ENCODE measurements around the gene PRKACA. TPM values are rescaled to one million over a fixed set of nuclear protein-coding genes. Genes with fewer than 3 reads are reported as not detected.
A peak's percentile ranks its signal among the peaks of the same experiment; 100 is the strongest.

The PRKACA gene
- total and polyA plus RNA-seq, 4 experiments from 2014 or later = 0.42 to 51.7 (median 25.6) TPM

GRCh38 chr19:14105680-14106079 lies 11.9 kb downstream of the PRKACA start:
- POLR2A ChIA-PET (ENCODE audit: partially characterized antibody) = interaction anchor here (0.6 kb wide), 1 partner anchor 300 kb away, joined by 3 read pairs; no protein-coding TSS in a partner anchor

GRCh38 chr19:14103310-14103709 lies 14.3 kb downstream of the PRKACA start:
- Mint-ChIP-seq H3K27me3 (no peaks in the 10 kb centered on the region), H3K27ac (no peak overlapping the region), H3K4me3 (no peak overlapping the region), H3K4me1 (peaks cover 0 to 1% (median 0%) of the 10 kb centered on the region in 4 donors), H3K36me3 (peaks cover 7 to 21% of the 10 kb centered on the region in 2 donors), H3K9me3 (no peaks in the 10 kb centered on the region)
- no peak overlapping the region for H3K27ac ChIP-seq (ENCODE audit: low read depth, low read length)
- no peak overlapping the region for H3K4me3 ChIP-seq (ENCODE audit: low read length in 2 of 2)
- H3K4me1 ChIP-seq (ENCODE audit: insufficient read depth, low read length) = no peaks in the 10 kb centered on the region
- intact Hi-C loops (cut with micrococcal nuclease) = no loop called here
- H3K36me3 ChIP-seq (ENCODE audit: insufficient read depth, low read length) = peaks cover 22% of the 10 kb centered on the region
- ChIA-PET CTCF (ENCODE audit: partially characterized antibody) (interaction anchor here (1.3 to 2.6 kb wide), 2 partner anchors 11 to 32 kb away, joined by 5 to 9 read pairs; no protein-coding TSS in a partner anchor), POLR2A (ENCODE audit: partially characterized antibody) (interaction anchor here (1.1 to 2.2 kb wide), 3 partner anchors 10 to 33 kb away, joined by 5 to 7 read pairs (median 6); partner anchors contain the start of genes ASF1B and PRKACA)
- no peaks in the 10 kb centered on the region for H3K9me3 ChIP-seq (ENCODE audit: control insufficient read depth in 1 of 2, low read length in 2 of 2)
- no peak for DNase-seq
- H3K27me3 ChIP-seq (ENCODE audit: insufficient read depth, low read length) = no peaks in the 10 kb centered on the region

More at GRCh38 chr19:14105680-14106079, 11.9 kb downstream of the PRKACA start:
- peaks cover 18% of the 10 kb centered on the region for H3K36me3 ChIP-seq (ENCODE audit: insufficient read depth, low read length)
- CTCF ChIA-PET (ENCODE audit: partially characterized antibody) = no interaction called here
- Mint-ChIP-seq H3K4me3 (no peak overlapping the region), H3K27me3 (no peaks in the 10 kb centered on the region), H3K4me1 (peaks cover 0 to 3% (median 1%) of the 10 kb centered on the region in 4 donors), H3K36me3 (peaks cover 6 to 19% of the 10 kb centered on the region in 2 donors), H3K27ac (no peak overlapping the region), H3K9me3 (no peaks in the 10 kb centered on the region)
- H3K4me1 ChIP-seq (ENCODE audit: insufficient read depth, low read length) = no peaks in the 10 kb centered on the region
- intact Hi-C loops (cut with micrococcal nuclease) = no loop called here
- no peak overlapping the region for H3K27ac ChIP-seq (ENCODE audit: low read depth, low read length)
- no peak for DNase-seq
- no peak overlapping the region for H3K4me3 ChIP-seq (ENCODE audit: low read length in 2 of 2)
- no peaks in the 10 kb centered on the region for H3K9me3 ChIP-seq (ENCODE audit: control insufficient read depth in 1 of 2, low read length in 2 of 2)
- H3K27me3 ChIP-seq (ENCODE audit: insufficient read depth, low read length) = no peaks in the 10 kb centered on the region

GRCh38 chr19:14102756-14103155 lies 14.8 kb downstream of the PRKACA start:
- CTCF ChIA-PET (ENCODE audit: partially characterized antibody) = interaction anchor here (2.6 kb wide), 1 partner anchor 12 kb away, joined by 9 read pairs; no protein-coding TSS in a partner anchor
- Histone ChIP-seq H3K27me3 (ENCODE audit: insufficient read depth, low read length) (no peaks in the 10 kb centered on the region), H3K9me3 (ENCODE audit: control insufficient read depth in 1 of 2, low read length in 2 of 2) (no peaks in the 10 kb centered on the region), H3K27ac (ENCODE audit: low read depth, low read length) (no peak overlapping the region), H3K36me3 (ENCODE audit: insufficient read depth, low read length) (peaks cover 23% of the 10 kb centered on the region), H3K4me3 (ENCODE audit: low read length in 2 of 2) (no peak overlapping the region), H3K4me1 (ENCODE audit: insufficient read depth, low read length) (no peaks in the 10 kb centered on the region)
- POLR2A ChIA-PET (ENCODE audit: partially characterized antibody) = interaction anchor here (1.0 to 2.2 kb wide), 5 partner anchors 9 to 47 kb away, joined by 3 to 7 read pairs (median 5); partner anchors contain the start of genes ASF1B and PRKACA
- H3K27ac Mint-ChIP-seq = no peak overlapping the region
- no peaks in the 10 kb centered on the region for H3K9me3 Mint-ChIP-seq
- no peaks in the 10 kb centered on the region for H3K27me3 Mint-ChIP-seq
- no peak overlapping the region for H3K4me3 Mint-ChIP-seq
- no peaks in the 10 kb centered on the region for H3K4me1 Mint-ChIP-seq
- peaks cover 5 to 22% of the 10 kb centered on the region in 2 donors for H3K36me3 Mint-ChIP-seq
- intact Hi-C loops (cut with micrococcal nuclease) = no loop called here
- DNase-seq = no peak

- no peak overlapping the region for H3K4me3 ChIP-seq (ENCODE audit: low read length in 2 of 2)
- Mint-ChIP-seq H3K4me3 (no peak overlapping the region), H3K36me3 (peaks cover 8 to 23% of the 10 kb centered on the region in 2 donors), H3K27ac (no peak overlapping the region), H3K4me1 (no peaks in the 10 kb centered on the region), H3K27me3 (no peaks in the 10 kb centered on the region), H3K9me3 (no peaks in the 10 kb centered on the region)
- H3K9me3 ChIP-seq (ENCODE audit: control insufficient read depth in 1 of 2, low read length in 2 of 2) = no peaks in the 10 kb centered on the region
- intact Hi-C loops (cut with micrococcal nuclease) = no loop called here
- no peaks in the 10 kb centered on the region for H3K4me1 ChIP-seq (ENCODE audit: insufficient read depth, low read length)
- H3K27ac ChIP-seq (ENCODE audit: low read depth, low read length) = no peak overlapping the region
- ChIA-PET CTCF (ENCODE audit: partially characterized antibody) (interaction anchor here (0.6 to 2.6 kb wide), 2 partner anchors 12 to 141 kb away, joined by 3 to 9 read pairs; no protein-coding TSS in a partner anchor), POLR2A (ENCODE audit: partially characterized antibody) (interaction anchor here (1.0 to 2.2 kb wide), 4 partner anchors 8 to 47 kb away, joined by 3 to 7 read pairs (median 4); partner anchors contain the start of gene ASF1B)
- no peaks in the 10 kb centered on the region for H3K27me3 ChIP-seq (ENCODE audit: insufficient read depth, low read length)
- H3K36me3 ChIP-seq (ENCODE audit: insufficient read depth, low read length) = peaks cover 27% of the 10 kb centered on the region
- DNase-seq = no peak
Measured at GRCh38 chr19:14102102-14102696, 15.4 kb downstream of the PRKACA start.

GRCh38 chr19:14101003-14101545 lies 16.5 kb downstream of the PRKACA start:
- Histone ChIP-seq H3K27me3 (ENCODE audit: insufficient read depth, low read length) (no peaks in the 10 kb centered on the region), H3K9me3 (ENCODE audit: control insufficient read depth in 1 of 2, low read length in 2 of 2) (no peaks in the 10 kb centered on the region), H3K4me3 (ENCODE audit: low read length in 2 of 2) (no peak overlapping the region), H3K4me1 (ENCODE audit: insufficient read depth, low read length) (no peaks in the 10 kb centered on the region), H3K27ac (ENCODE audit: low read depth, low read length) (no peak overlapping the region), H3K36me3 (ENCODE audit: insufficient read depth, low read length) (peaks cover 34% of the 10 kb centered on the region)
- no peak for DNase-seq
- Mint-ChIP-seq H3K4me3 (no peak overlapping the region), H3K27ac (peak overlapping the region in 1 of 7 donors; percentile 2), H3K36me3 (peaks cover 11 to 29% of the 10 kb centered on the region in 2 donors), H3K4me1 (no peaks in the 10 kb centered on the region), H3K9me3 (no peaks in the 10 kb centered on the region), H3K27me3 (no peaks in the 10 kb centered on the region)
- intact Hi-C loops (cut with micrococcal nuclease) = no loop called here
- CTCF ChIA-PET (ENCODE audit: partially characterized antibody) = no interaction called here
- POLR2A ChIA-PET (ENCODE audit: partially characterized antibody) = interaction anchor here (0.8 to 2.2 kb wide), 3 partner anchors 10 to 48 kb away, joined by 3 to 7 read pairs (median 3); partner anchors contain the start of gene ASF1B

- peaks cover 0 to 5% of the 10 kb centered on the region in 2 donors for H3K9me3 ChIP-seq (ENCODE audit: control insufficient read depth in 1 of 2, low read length in 2 of 2)
- Mint-ChIP-seq H3K27ac (no peak overlapping the region), H3K36me3 (peaks cover 11 to 26% of the 10 kb centered on the region in 2 donors), H3K4me1 (peaks cover 2 to 11% (median 4%) of the 10 kb centered on the region in 4 donors), H3K4me3 (no peak overlapping the region), H3K27me3 (no peaks in the 10 kb centered on the region), H3K9me3 (peaks cover 0 to 13% (median 0%) of the 10 kb centered on the region in 8 donors)
- intact Hi-C loops (cut with micrococcal nuclease) = no loop called here
- H3K4me3 ChIP-seq (ENCODE audit: low read length in 2 of 2) = no peak overlapping the region
- H3K4me1 ChIP-seq (ENCODE audit: insufficient read depth, low read length) = no peaks in the 10 kb centered on the region
- POLR2A ChIA-PET (ENCODE audit: partially characterized antibody) = no interaction called here
- peaks cover 31% of the 10 kb centered on the region for H3K36me3 ChIP-seq (ENCODE audit: insufficient read depth, low read length)
- no peak for DNase-seq
- CTCF ChIA-PET (ENCODE audit: partially characterized antibody) = interaction anchor here (2.0 kb wide), 1 partner anchor 16 kb away, joined by 6 read pairs; no protein-coding TSS in a partner anchor
- H3K27ac ChIP-seq (ENCODE audit: low read depth, low read length) = no peak overlapping the region
- H3K27me3 ChIP-seq (ENCODE audit: insufficient read depth, low read length) = no peaks in the 10 kb centered on the region
Measured at GRCh38 chr19:14097532-14098151, 19.9 kb downstream of the PRKACA start.
